Measurements from ENCODE around the gene IQGAP2.

- TF ChIP-seq FOXA1 (IDR thresholded peaks at IDR 0.05; ENCODE audit: borderline replicate concordance) (no peak), RB1 (IDR thresholded peaks at IDR 0.05; ENCODE audit: low read depth) (no peak), ZNF407 (IDR thresholded peaks at IDR 0.05; ENCODE audit: low read depth) (no peak), E2F5 (CRISPR knock-in tag; IDR thresholded peaks at IDR 0.05) (no peak), U2AF1 (optimal IDR thresholded peaks at IDR 0.05; ENCODE audit: low read depth, low read length) (no peak), CTCF (IDR thresholded peaks at IDR 0.05 in 2 of 3, conservative IDR thresholded peaks at IDR 0.05 in 1 of 3; ENCODE audit: insufficient read depth in 2 of 3, low read depth in 1 of 3, low read length in 3 of 3) (no peak), EP300 (IDR thresholded peaks at IDR 0.05; ENCODE audit: low read length) (no peak)
Measured at GRCh38 chr5:76425146-76425545, 22.1 kb downstream of the IQGAP2 start.
